HEK293 (cell line): ENCODE measurements around the gene ARHGAP4.

Experiments
- CTCF ChIA-PET: fragments of 350-600 bp; formaldehyde crosslinking; extraction: SDS; loops from one replicate; lab custom pipeline; 2021; ENCODE audit warnings: antibody characterized with exemption; lab: Yijun Ruan, JAX
- POLR2A ChIA-PET: fragments of 300-600 bp; formaldehyde crosslinking; extraction: SDS; loops from one replicate; lab custom pipeline; 2020; ENCODE audit warnings: antibody characterized with exemption, inconsistent platforms; lab: Yijun Ruan, JAX
- H3K27ac ChIP-seq: fragments of 200-500 bp; sonication (Bioruptor generic); 2 replicates; pipeline ENCODE4 v1.5.1; 2014; ENCODE audit warnings: low read depth, low read length, control low read depth, inconsistent platforms; ENCODE audit errors: extremely low read depth
- H3K36me3 ChIP-seq, 2 experiments: fragments of 200-500 bp in 1 of 2; sonication (Bioruptor generic) in 1 of 2; 1 replicate in 1 of 2; 2 replicates in 1 of 2; pipeline ENCODE4 v1.5.1; 2014 to 2017; ENCODE audit warnings: inconsistent platforms in 2 of 2, low read length in 2 of 2; ENCODE audit not compliant: control insufficient read depth in 2 of 2, insufficient read depth in 1 of 2
- H3K4me1 ChIP-seq: fragments of 200-500 bp; sonication (Bioruptor generic); 2 replicates; pipeline ENCODE4 v1.5.1; 2014; ENCODE audit warnings: mild to moderate bottlenecking, low read length, inconsistent platforms; ENCODE audit not compliant: control insufficient read depth, insufficient read depth
- H3K4me3 ChIP-seq: 2 replicates; pipeline ENCODE4 v1.5.1; 2011; ENCODE audit warnings: low read depth, mild to moderate bottlenecking, control low read depth, low read length, moderate library complexity
- H3K9me3 ChIP-seq: fragments of 200-500 bp; sonication (Bioruptor generic); 2 replicates; pipeline ENCODE4 v1.5.1; 2014; ENCODE audit warnings: low read depth, low read length, inconsistent platforms; ENCODE audit not compliant: control insufficient read depth, insufficient read depth
- KLF1 ChIP-seq: fragments of 450-650 bp; formaldehyde crosslinking; IDR thresholded peaks from 2 replicates; pipeline ENCODE4 v1.5.1; 2016; ENCODE audit warnings: missing biosample characterization, missing genetic modification characterization
- KLF17 ChIP-seq: fragments of 450-650 bp; formaldehyde crosslinking; IDR thresholded peaks from 2 replicates; pipeline ENCODE4 v1.5.1; 2016; ENCODE audit warnings: missing biosample characterization, missing genetic modification characterization
- KLF8 ChIP-seq: fragments of 450-650 bp; formaldehyde crosslinking; IDR thresholded peaks from 2 replicates; pipeline ENCODE4 v1.5.1; 2016; ENCODE audit warnings: missing biosample characterization, missing genetic modification characterization
- KLF9 ChIP-seq: fragments of 450-650 bp; formaldehyde crosslinking; IDR thresholded peaks from 2 replicates; pipeline ENCODE4 v1.5.1; 2016; ENCODE audit warnings: missing biosample characterization, missing genetic modification characterization, low read depth
- OVOL3 ChIP-seq: fragments of 450-650 bp; formaldehyde crosslinking; IDR thresholded peaks from 2 replicates; pipeline ENCODE4 v1.5.1; 2016; ENCODE audit warnings: missing biosample characterization, missing genetic modification characterization
- REPIN1 ChIP-seq: fragments of 450-650 bp; formaldehyde crosslinking; IDR thresholded peaks from 2 replicates; pipeline ENCODE4 v1.5.1; 2017; ENCODE audit warnings: missing biosample characterization, missing genetic modification characterization, low read depth
- SCRT2 ChIP-seq: fragments of 450-650 bp; formaldehyde crosslinking; IDR thresholded peaks from 2 replicates; pipeline ENCODE4 v1.5.1; 2016; ENCODE audit warnings: missing biosample characterization, missing genetic modification characterization
- SETDB1 ChIP-seq: IDR thresholded peaks from one replicate; pipeline ENCODE4 v1.6.1; 2017; ENCODE audit warnings: mild to moderate bottlenecking, low read length, moderate library complexity, mixed read lengths; ENCODE audit not compliant: insufficient read length
- YY2 ChIP-seq: fragments of 450-650 bp; formaldehyde crosslinking; IDR thresholded peaks from 2 replicates; pipeline ENCODE4 v1.5.1; 2016; ENCODE audit warnings: missing biosample characterization, missing genetic modification characterization
- ZBTB8A ChIP-seq: fragments of 450-650 bp; formaldehyde crosslinking; IDR thresholded peaks from 2 replicates; pipeline ENCODE4 v1.5.1; 2016; ENCODE audit warnings: missing biosample characterization, missing genetic modification characterization
- ZNF138 ChIP-seq: fragments of 450-650 bp; formaldehyde crosslinking; IDR thresholded peaks from 2 replicates; pipeline ENCODE4 v1.5.1; 2016; ENCODE audit warnings: missing biosample characterization, missing genetic modification characterization, borderline replicate concordance
- ZNF155 ChIP-seq: fragments of 450-650 bp; formaldehyde crosslinking; IDR thresholded peaks from 2 replicates; pipeline ENCODE4 v1.5.1; 2016; ENCODE audit warnings: missing biosample characterization, missing genetic modification characterization
- ZNF16 ChIP-seq: fragments of 450-650 bp; formaldehyde crosslinking; IDR thresholded peaks from 2 replicates; pipeline ENCODE4 v1.5.1; 2016; ENCODE audit warnings: low read depth, missing biosample characterization, missing genetic modification characterization
- ZNF184 ChIP-seq: fragments of 450-650 bp; IDR thresholded peaks from 2 replicates; pipeline ENCODE4 v1.5.1; 2018; ENCODE audit warnings: missing biosample characterization, mild to moderate bottlenecking, missing genetic modification characterization
- ZNF23 ChIP-seq: fragments of 450-650 bp; formaldehyde crosslinking; IDR thresholded peaks from 2 replicates; pipeline ENCODE4 v1.5.1; 2016; ENCODE audit warnings: missing biosample characterization, missing genetic modification characterization, borderline replicate concordance
- ZNF324 ChIP-seq: fragments of 450-650 bp; formaldehyde crosslinking; IDR thresholded peaks from 2 replicates; pipeline ENCODE4 v1.5.1; 2016; ENCODE audit warnings: missing biosample characterization, missing genetic modification characterization
- ZNF335 ChIP-seq: fragments of 450-650 bp; formaldehyde crosslinking; conservative IDR thresholded peaks from 2 replicates; pipeline ENCODE4 v1.5.1; 2016; ENCODE audit warnings: missing biosample characterization, missing genetic modification characterization
- ZNF341 ChIP-seq: fragments of 450-650 bp; formaldehyde crosslinking; IDR thresholded peaks from 2 replicates; pipeline ENCODE4; 2016; ENCODE audit warnings: low read depth, missing biosample characterization, missing genetic modification characterization
- ZNF354C ChIP-seq: fragments of 450-650 bp; formaldehyde crosslinking; IDR thresholded peaks from 2 replicates; pipeline ENCODE4 v1.5.1; 2016; ENCODE audit warnings: missing biosample characterization, missing genetic modification characterization, low read depth, borderline replicate concordance
- ZNF416 ChIP-seq: fragments of 450-650 bp; formaldehyde crosslinking; IDR thresholded peaks from 2 replicates; pipeline ENCODE4 v1.5.1; 2016; ENCODE audit warnings: missing biosample characterization, missing genetic modification characterization
- ZNF501 ChIP-seq: fragments of 450-650 bp; formaldehyde crosslinking; IDR thresholded peaks from 2 replicates; pipeline ENCODE4 v1.5.1; 2016; ENCODE audit warnings: missing biosample characterization, missing genetic modification characterization
- ZNF548 ChIP-seq: fragments of 450-650 bp; formaldehyde crosslinking; IDR thresholded peaks from 2 replicates; pipeline ENCODE4 v1.5.1; 2016; ENCODE audit warnings: missing biosample characterization, missing genetic modification characterization
- ZNF558 ChIP-seq: fragments of 450-650 bp; formaldehyde crosslinking; IDR thresholded peaks from 2 replicates; pipeline ENCODE4 v1.5.1; 2016; ENCODE audit warnings: missing biosample characterization, missing genetic modification characterization
- ZNF560 ChIP-seq: fragments of 450-650 bp; formaldehyde crosslinking; IDR thresholded peaks from 2 replicates; pipeline ENCODE4 v1.5.1; 2017; ENCODE audit warnings: missing biosample characterization, missing genetic modification characterization, borderline replicate concordance
- ZNF600 ChIP-seq: fragments of 450-650 bp; formaldehyde crosslinking; IDR thresholded peaks from 2 replicates; pipeline ENCODE4 v1.5.1; 2016; ENCODE audit warnings: missing biosample characterization, missing genetic modification characterization
- ZNF610 ChIP-seq: fragments of 450-650 bp; formaldehyde crosslinking; IDR thresholded peaks from 2 replicates; pipeline ENCODE4 v1.5.1; 2016; ENCODE audit warnings: missing biosample characterization, missing genetic modification characterization, borderline replicate concordance
- ZNF624 ChIP-seq: fragments of 450-650 bp; formaldehyde crosslinking; IDR thresholded peaks from 2 replicates; pipeline ENCODE4 v1.5.1; 2017; ENCODE audit warnings: missing biosample characterization, missing genetic modification characterization
- ZNF664 ChIP-seq: fragments of 450-650 bp; formaldehyde crosslinking; IDR thresholded peaks from 2 replicates; pipeline ENCODE4 v1.5.1; 2016; ENCODE audit warnings: missing biosample characterization, missing genetic modification characterization
- ZNF76 ChIP-seq: fragments of 450-650 bp; formaldehyde crosslinking; IDR thresholded peaks from 2 replicates; pipeline ENCODE4; 2016; ENCODE audit warnings: low read depth, missing biosample characterization, missing genetic modification characterization, borderline replicate concordance
- ZNF768 ChIP-seq: fragments of 450-650 bp; formaldehyde crosslinking; IDR thresholded peaks from 2 replicates; pipeline ENCODE4 v1.5.1; 2018; ENCODE audit warnings: missing biosample characterization, mild to moderate bottlenecking, missing genetic modification characterization
- ZNF792 ChIP-seq: fragments of 450-650 bp; formaldehyde crosslinking; IDR thresholded peaks from 2 replicates; pipeline ENCODE4 v1.5.1; 2016; ENCODE audit warnings: missing biosample characterization, missing genetic modification characterization
- ZNF843 ChIP-seq: fragments of 450-650 bp; formaldehyde crosslinking; IDR thresholded peaks from 2 replicates; pipeline ENCODE4 v1.5.1; 2016; ENCODE audit warnings: missing biosample characterization, missing genetic modification characterization
- ZSCAN23 ChIP-seq: fragments of 450-650 bp; formaldehyde crosslinking; IDR thresholded peaks from 2 replicates; pipeline ENCODE4 v1.5.1; 2016; ENCODE audit warnings: missing biosample characterization, missing genetic modification characterization
- ZSCAN30 ChIP-seq: fragments of 450-650 bp; IDR thresholded peaks from 2 replicates; pipeline ENCODE4 v1.5.1; 2018; ENCODE audit warnings: missing biosample characterization, mild to moderate bottlenecking, missing genetic modification characterization, moderate library complexity

Gene ARHGAP4

GRCh38 chrX:153879741-153880439 is 46.2 kb downstream of the ARHGAP4 start:
- TF ChIP-seq ZNF416 (tag by site-specific recombination) (no peak), ZNF548 (tag by site-specific recombination) (no peak), KLF1 (tag by site-specific recombination) (peak; percentile 24; the same call in 1 of the 2 replicates), KLF8 (tag by site-specific recombination) (no peak), ZNF76 (tag by site-specific recombination) (no peak), ZSCAN30 (tag by site-specific recombination) (no peak), ZNF501 (tag by site-specific recombination) (no peak), ZNF792 (no peak), ZNF843 (tag by site-specific recombination) (no peak), ZNF184 (tag by site-specific recombination) (no peak), KLF17 (peak; percentile 93; the same call in 1 of the 2 replicates), ZSCAN23 (tag by site-specific recombination) (no peak), SCRT2 (no peak), ZNF16 (no peak), ZNF324 (no peak), YY2 (tag by site-specific recombination) (no peak), ZNF341 (tag by site-specific recombination) (0 out of 2 replicates have a peak, but pooled peaks have one; percentile 14), ZNF624 (no peak), ZNF138 (tag by site-specific recombination) (no peak), SETDB1 (no peak), REPIN1 (no peak), ZNF664 (tag by site-specific recombination) (no peak), ZNF23 (tag by site-specific recombination) (no peak), ZNF155 (tag by site-specific recombination) (no peak), ZNF354C (tag by site-specific recombination) (no peak), ZNF335 (tag by site-specific recombination) (no peak), ZNF600 (tag by site-specific recombination) (peak; percentile 18; the same call in 1 of the 2 replicates), ZNF558 (tag by site-specific recombination) (no peak), ZNF610 (tag by site-specific recombination) (no peak), ZNF768 (tag by site-specific recombination) (no peak), ZNF560 (tag by site-specific recombination) (no peak), KLF9 (tag by site-specific recombination) (no peak), ZBTB8A (0 out of 2 replicates have a peak, but pooled peaks have one; percentile 14), OVOL3 (tag by site-specific recombination) (no peak)
- no peaks in the 10 kb centered on the region for H3K4me1 ChIP-seq
- H3K27ac ChIP-seq = no peak overlapping the region
- ChIA-PET POLR2A (no interaction called here), CTCF (no interaction called here)
- H3K9me3 ChIP-seq = no peaks in the 10 kb centered on the region
- H3K36me3 ChIP-seq = no peaks in the 10 kb centered on the region
- no peak overlapping the region for H3K4me3 ChIP-seq
